Endothelial cell (in vitro differentiated cells): ENCODE results near the gene HACE1. TPM values are rescaled to one million over a fixed set of nuclear protein-coding genes. Genes with fewer than 3 reads are reported as not detected.

Experiments
- DNase-seq: peaks from one replicate; pipeline ENCODE4 v3.0.0; 2021; ENCODE audit warnings: low spot score
- H3K27ac Mint-ChIP-seq: one replicate; pipeline ENCODE4 v1.8.0; 2021; ENCODE audit warnings: mixed read lengths, inconsistent platforms; ENCODE audit not compliant: unreplicated experiment
- H3K27me3 Mint-ChIP-seq: one replicate; pipeline ENCODE4 v1.8.0; 2021; ENCODE audit warnings: mild to moderate bottlenecking, moderate library complexity, mixed read lengths, inconsistent platforms; ENCODE audit not compliant: unreplicated experiment
- H3K36me3 Mint-ChIP-seq: one replicate; pipeline ENCODE4 v1.8.0; 2021; ENCODE audit warnings: mild to moderate bottlenecking, low read depth, mixed read lengths, inconsistent platforms; ENCODE audit not compliant: unreplicated experiment
- H3K4me1 Mint-ChIP-seq: one replicate; pipeline ENCODE4 v1.8.0; 2021; ENCODE audit warnings: mild to moderate bottlenecking, mixed read lengths, inconsistent platforms; ENCODE audit not compliant: unreplicated experiment
- H3K4me3 Mint-ChIP-seq: one replicate; pipeline ENCODE4 v1.8.0; 2021; ENCODE audit warnings: mild to moderate bottlenecking, mixed read lengths, inconsistent platforms; ENCODE audit not compliant: unreplicated experiment
- H3K9me3 Mint-ChIP-seq: one replicate; pipeline ENCODE4 v1.8.0; 2021; ENCODE audit warnings: mixed read lengths, inconsistent platforms; ENCODE audit not compliant: unreplicated experiment
- total RNA-seq: library from RNA; stranded (reverse); fragmentation: NEBNext Ultra II Directional; extraction: Animal tissue kit (Norgen Biotek cat#: 25700); gene quantifications from one replicate; pipeline ENCODE4 v1.2.1, GENCODE V29; 2021; ENCODE audit not compliant: unreplicated experiment
- TF ChIP-seq, protein P1 (sequence below): fragments of 200-600 bp; sonication (generic); IDR thresholded peaks from one replicate; pipeline ENCODE4 v1.5.0; 2021; ENCODE audit warnings: antibody characterized with exemption; ENCODE audit not compliant: unreplicated experiment

The HACE1 gene
- total RNA-seq, 1 donor from 2014 or later: 23.0 TPM

DNA sequence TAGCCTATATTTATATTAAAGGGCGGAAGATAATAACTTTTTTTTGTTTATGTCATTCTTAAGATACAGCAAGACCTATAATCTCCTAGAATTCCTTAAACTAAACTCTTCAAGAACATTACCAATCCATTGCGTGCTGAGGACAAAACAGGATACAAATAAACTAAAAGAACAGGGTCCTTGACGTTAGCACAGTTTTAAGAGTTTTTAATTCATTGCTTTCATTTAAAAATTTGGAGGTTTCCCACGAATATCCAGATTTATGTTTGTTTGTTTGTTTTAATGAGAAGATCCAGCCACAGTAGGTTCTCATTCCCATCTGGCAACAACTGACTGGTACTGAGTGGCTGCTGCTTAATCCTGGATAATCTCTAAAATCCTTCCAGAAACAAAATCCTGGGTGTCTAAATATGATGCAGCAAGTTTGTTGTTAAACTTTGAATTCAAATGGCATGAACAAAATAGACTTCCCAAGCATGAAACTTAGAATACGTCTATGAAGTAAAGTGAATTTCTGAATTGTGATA is 153.7 kb downstream of the HACE1 start:
- H3K27me3 Mint-ChIP-seq: peaks cover 6% of the 10 kb centered on the region
- H3K9me3 Mint-ChIP-seq: no peaks in the 10 kb centered on the region
- H3K27ac Mint-ChIP-seq: peak overlapping the region; percentile 99
- no peak overlapping the region for H3K4me3 Mint-ChIP-seq
- peaks cover 5% of the 10 kb centered on the region for H3K36me3 Mint-ChIP-seq
- peaks cover 75% of the 10 kb centered on the region for H3K4me1 Mint-ChIP-seq
- no peak for DNase-seq
- TF ChIP-seq, protein P1, sequence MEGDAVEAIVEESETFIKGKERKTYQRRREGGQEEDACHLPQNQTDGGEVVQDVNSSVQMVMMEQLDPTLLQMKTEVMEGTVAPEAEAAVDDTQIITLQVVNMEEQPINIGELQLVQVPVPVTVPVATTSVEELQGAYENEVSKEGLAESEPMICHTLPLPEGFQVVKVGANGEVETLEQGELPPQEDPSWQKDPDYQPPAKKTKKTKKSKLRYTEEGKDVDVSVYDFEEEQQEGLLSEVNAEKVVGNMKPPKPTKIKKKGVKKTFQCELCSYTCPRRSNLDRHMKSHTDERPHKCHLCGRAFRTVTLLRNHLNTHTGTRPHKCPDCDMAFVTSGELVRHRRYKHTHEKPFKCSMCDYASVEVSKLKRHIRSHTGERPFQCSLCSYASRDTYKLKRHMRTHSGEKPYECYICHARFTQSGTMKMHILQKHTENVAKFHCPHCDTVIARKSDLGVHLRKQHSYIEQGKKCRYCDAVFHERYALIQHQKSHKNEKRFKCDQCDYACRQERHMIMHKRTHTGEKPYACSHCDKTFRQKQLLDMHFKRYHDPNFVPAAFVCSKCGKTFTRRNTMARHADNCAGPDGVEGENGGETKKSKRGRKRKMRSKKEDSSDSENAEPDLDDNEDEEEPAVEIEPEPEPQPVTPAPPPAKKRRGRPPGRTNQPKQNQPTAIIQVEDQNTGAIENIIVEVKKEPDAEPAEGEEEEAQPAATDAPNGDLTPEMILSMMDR: no peak

DNA sequence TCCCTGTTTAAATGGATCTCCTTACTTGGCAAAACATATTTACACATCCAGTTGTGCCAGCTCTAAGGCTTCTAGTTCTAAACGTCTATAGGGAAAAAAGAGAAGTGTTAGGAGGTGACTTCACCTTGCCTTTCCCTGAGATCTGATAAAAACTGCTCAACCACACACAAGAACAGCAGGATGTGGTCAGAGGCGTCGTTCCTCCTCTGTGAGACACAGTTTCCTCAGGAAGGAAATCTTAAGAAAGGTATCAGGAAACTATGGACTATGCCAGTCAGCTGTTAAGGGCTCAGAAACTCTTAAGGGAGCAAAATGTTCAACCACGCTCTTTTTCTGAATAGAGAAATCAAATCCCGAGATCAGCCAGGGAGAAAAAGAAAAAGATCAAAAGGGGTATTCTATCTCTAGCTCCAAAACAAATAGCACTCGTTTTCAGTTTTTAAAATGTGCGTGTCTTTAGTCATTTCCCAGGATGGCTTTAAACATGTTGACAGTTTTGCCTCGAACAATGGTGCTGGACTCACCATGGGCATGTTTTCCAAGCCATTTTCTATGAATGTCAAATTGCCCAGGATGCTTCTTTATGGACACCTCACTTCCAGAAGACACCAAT is 154.5 kb downstream of the HACE1 start:
- Mint-ChIP-seq H3K27ac (peak overlapping the region; percentile 99), H3K9me3 (no peaks in the 10 kb centered on the region), H3K4me3 (no peak overlapping the region), H3K36me3 (peaks cover 5% of the 10 kb centered on the region), H3K4me1 (peaks cover 69% of the 10 kb centered on the region), H3K27me3 (peaks cover 4% of the 10 kb centered on the region)
- DNase-seq: peak; percentile 43
- TF ChIP-seq, protein P1: no peak

DNA sequence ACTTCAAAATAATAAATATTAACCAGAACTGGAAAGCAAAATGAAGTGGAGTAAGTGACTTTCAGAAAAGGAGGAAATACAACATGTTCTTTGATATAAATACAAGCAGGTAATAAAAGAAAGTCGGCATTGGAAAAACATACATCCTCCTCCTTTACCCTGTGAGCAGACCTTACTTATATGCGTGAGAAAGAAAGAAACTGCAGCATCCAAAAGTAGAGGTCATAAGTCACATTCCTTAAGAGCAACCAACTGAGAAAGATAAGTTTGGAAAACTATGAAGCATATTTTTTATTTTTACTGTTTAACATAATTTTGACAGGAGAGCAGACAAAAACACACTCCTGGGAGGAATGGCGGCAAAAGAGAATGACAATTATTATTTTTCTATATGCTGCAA is 155.5 kb downstream of the HACE1 start:
- no peaks in the 10 kb centered on the region for H3K9me3 Mint-ChIP-seq
- no peak for DNase-seq

DNA sequence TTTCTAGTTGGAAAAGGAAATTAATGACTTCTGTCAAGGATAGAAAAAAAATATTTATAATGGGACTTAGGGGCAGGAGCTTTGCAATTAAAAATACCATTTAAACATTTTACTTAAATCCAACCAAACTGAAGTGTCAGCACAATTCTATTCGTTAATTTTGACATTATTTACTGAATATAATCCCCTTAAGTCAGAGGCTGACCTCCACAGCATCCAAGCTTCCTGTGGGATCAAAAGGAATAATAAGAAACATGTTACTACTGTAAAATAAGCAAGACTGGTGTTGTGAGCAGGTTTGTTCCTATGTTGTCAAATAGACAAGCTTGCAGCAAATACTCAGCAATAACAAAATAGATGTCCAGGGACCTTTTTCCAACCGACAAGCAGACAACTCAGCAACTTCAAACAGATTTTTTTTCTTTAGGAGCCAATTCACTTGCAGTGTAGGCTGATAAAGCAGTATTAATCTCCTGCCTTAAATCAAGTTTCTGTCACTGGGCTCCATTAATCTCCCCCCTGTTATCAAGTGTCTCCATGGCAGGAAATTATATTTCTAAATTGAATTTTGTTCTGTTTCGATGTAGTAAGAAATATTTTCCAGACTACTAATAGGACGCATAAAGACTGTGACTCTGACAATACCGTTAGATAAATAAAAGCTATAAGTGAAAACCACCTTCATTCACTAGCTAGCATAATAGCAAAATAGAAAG is 157.4 kb downstream of the HACE1 start:
- TF ChIP-seq, protein P1: no peak
- Mint-ChIP-seq H3K4me1 (peaks cover 64% of the 10 kb centered on the region), H3K9me3 (no peaks in the 10 kb centered on the region), H3K36me3 (no peaks in the 10 kb centered on the region), H3K27me3 (peaks cover 7% of the 10 kb centered on the region), H3K27ac (peak overlapping the region; percentile 81), H3K4me3 (no peak overlapping the region)
- no peak for DNase-seq

More for the DNA sequence above, 155.5 kb downstream of the HACE1 start:
- Mint-ChIP-seq H3K27me3 (peaks cover 6% of the 10 kb centered on the region), H3K36me3 (peaks cover 1% of the 10 kb centered on the region), H3K4me3 (no peak overlapping the region), H3K27ac (peak overlapping the region; percentile 99), H3K4me1 (peaks cover 66% of the 10 kb centered on the region)
- TF ChIP-seq, protein P1: no peak
